Activated CD4-positive, alpha-beta memory T cell treated with anti-CD3 and anti-CD28 coated beads for 36 hours (primary cell): Measurements from ENCODE around the gene KCNA2. TPM values are rescaled to one million over a fixed set of nuclear protein-coding genes. Genes with fewer than 3 reads are reported as not detected.

ENCODE experiments used
- CTCF ChIA-PET: fragments of 350-600 bp; sonication (Branson Sonifier 250); formaldehyde crosslinking; loops from one replicate; lab custom pipeline; 2021; ENCODE audit warnings: antibody characterized with exemption, inconsistent platforms; lab: Charles Lee
- POLR2A ChIA-PET: fragments of 350-600 bp; sonication (Branson Sonifier 250); formaldehyde crosslinking; loops from one replicate; lab custom pipeline; 2021; ENCODE audit warnings: antibody characterized with exemption; lab: Charles Lee
- DNase-seq: peaks from one replicate; pipeline ENCODE4 v3.0.0-alpha.2; 2020
- H3K27ac Mint-ChIP-seq: one replicate; pipeline ENCODE4 v1.8.0; 2021; ENCODE audit warnings: mixed read lengths
- H3K27me3 Mint-ChIP-seq: one replicate; pipeline ENCODE4 v1.8.0; 2021; ENCODE audit warnings: mixed read lengths
- H3K36me3 Mint-ChIP-seq: one replicate; pipeline ENCODE4 v1.8.0; 2021; ENCODE audit warnings: mixed read lengths
- H3K4me1 Mint-ChIP-seq: one replicate; pipeline ENCODE4 v1.8.0; 2021; ENCODE audit warnings: low read depth, mixed read lengths
- H3K4me3 Mint-ChIP-seq: one replicate; pipeline ENCODE4 v1.8.0; 2021; ENCODE audit warnings: mild to moderate bottlenecking, mixed read lengths
- H3K9me3 Mint-ChIP-seq: one replicate; pipeline ENCODE4 v1.8.0; 2021; ENCODE audit warnings: mixed read lengths
- intact Hi-C: fragments of 100-400 bp; cut with micrococcal nuclease; formaldehyde crosslinking; loops from one replicate; pipeline ENCODE4 v1.15.1; 2023
- total RNA-seq, 2 experiments: library from RNA; stranded (reverse); gene quantifications; one replicate each; pipeline ENCODE4 v1.2.3, GENCODE V29; 2021

KCNA2 gene
- total RNA-seq, 2 experiments from 2014 or later: 0.24 to 0.36 TPM

GRCh38 chr1:110547017-110547416 is 59.1 kb downstream of the KCNA2 start:
- H3K4me1 Mint-ChIP-seq: no peaks in the 10 kb centered on the region
- no peak overlapping the region for H3K4me3 Mint-ChIP-seq
- ChIA-PET POLR2A (no interaction called here), CTCF (no interaction called here)
- no peaks in the 10 kb centered on the region for H3K36me3 Mint-ChIP-seq
- no peak for DNase-seq
- intact Hi-C loops: no loop called here
- peaks cover 7% of the 10 kb centered on the region for H3K27me3 Mint-ChIP-seq
- no peak overlapping the region for H3K27ac Mint-ChIP-seq
- H3K9me3 Mint-ChIP-seq: no peaks in the 10 kb centered on the region

DNA sequence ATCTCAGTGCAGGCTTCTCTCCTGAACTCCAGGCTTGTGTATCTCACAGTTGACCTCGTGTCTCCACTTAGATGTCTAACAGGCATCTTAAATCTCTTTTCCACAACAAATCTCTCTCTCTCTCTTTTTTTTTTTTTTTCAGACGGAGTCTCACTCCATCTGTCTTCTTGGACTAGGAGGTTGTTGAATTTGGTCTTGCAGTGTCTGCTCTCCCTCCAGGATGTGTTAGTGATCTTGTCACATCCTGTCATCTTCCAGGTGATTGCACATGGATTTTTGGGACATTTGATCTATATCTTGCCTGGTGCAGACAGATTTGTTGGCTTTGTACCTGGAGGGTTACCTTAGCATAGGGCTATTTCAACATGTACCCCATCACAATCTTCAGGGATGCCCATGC is 60.7 kb downstream of the KCNA2 start:
- no peak overlapping the region for H3K27ac Mint-ChIP-seq
- H3K9me3 Mint-ChIP-seq: no peaks in the 10 kb centered on the region
- ChIA-PET POLR2A (no interaction called here), CTCF (interaction anchor here (0.6 kb wide), 1 partner anchor 50 kb away, joined by 3 read pairs; no protein-coding TSS in a partner anchor)
- no peaks in the 10 kb centered on the region for H3K36me3 Mint-ChIP-seq
- no peak for DNase-seq
- intact Hi-C loops: no loop called here
- peaks cover 8% of the 10 kb centered on the region for H3K27me3 Mint-ChIP-seq
- no peaks in the 10 kb centered on the region for H3K4me1 Mint-ChIP-seq
- no peak overlapping the region for H3K4me3 Mint-ChIP-seq

GRCh38 chr1:110544753-110545152 is 61.4 kb downstream of the KCNA2 start:
- no peaks in the 10 kb centered on the region for H3K9me3 Mint-ChIP-seq
- intact Hi-C loops: no loop called here
- ChIA-PET CTCF (interaction anchor here (0.7 to 0.9 kb wide), 2 partner anchors 48 to 168 kb away, joined by 3 read pairs; no protein-coding TSS in a partner anchor), POLR2A (no interaction called here)
- H3K4me1 Mint-ChIP-seq: no peaks in the 10 kb centered on the region
- H3K27ac Mint-ChIP-seq: no peak overlapping the region
- H3K4me3 Mint-ChIP-seq: no peak overlapping the region
- DNase-seq: no peak
- peaks cover 9% of the 10 kb centered on the region for H3K27me3 Mint-ChIP-seq
- H3K36me3 Mint-ChIP-seq: no peaks in the 10 kb centered on the region

Other genes with a start within 250 kb of the KCNA2 start
- gene SLC16A4, start 215.3 kb downstream of the KCNA2 start, total RNA-seq: under 1 TPM; 0.19 to 0.48 TPM
- 100 to 1,000 TPM; 151 to 153 TPM for gene LAMTOR5, start 198.7 kb downstream of the KCNA2 start, total RNA-seq
- gene PROK1, start 155.2 kb downstream of the KCNA2 start, total RNA-seq: not detected
- gene KCNA10, start 87.2 kb downstream of the KCNA2 start, total RNA-seq: not detected
- gene KCNA3, start 68.6 kb upstream of the KCNA2 start, total RNA-seq: 10 to 100 TPM; 25.2 to 25.6 TPM